GM12892 (cell line): ENCODE results near the gene CTAG1B. TPM values are rescaled to one million over a fixed set of nuclear protein-coding genes. Genes with fewer than 3 reads are reported as not detected.
"Not testable (repeated sequence)": the region's sequence is repeated elsewhere in the genome, so short reads cannot be mapped to it uniquely, and the experiment has no call there.

Source experiments
- DNase-seq: peaks from one replicate; pipeline ENCODE4 v3.0.0; 2011; ENCODE audit not compliant: insufficient read length
- FAIRE-seq: peaks from 2 replicates; lab custom pipeline; 2011; peaks lifted over from hg19 to GRCh38; lab: Jason Lieb, UNC
- POLR2A ChIP-seq: IDR thresholded peaks from 2 replicates; pipeline ENCODE4 v1.6.1; 2011; ENCODE audit warnings: low read depth, low read length, control low read depth
- POLR2AphosphoS5 ChIP-seq: IDR thresholded peaks from 2 replicates; pipeline ENCODE4 v1.6.1; 2011; ENCODE audit warnings: low read depth, low read length, control low read depth
- TAF1 ChIP-seq: IDR thresholded peaks from 2 replicates; pipeline ENCODE4 v1.6.1; 2011; ENCODE audit warnings: low read depth, mild to moderate bottlenecking, control low read depth, low read length, borderline replicate concordance
- polyA plus RNA-seq: library from polyadenylated mRNA; unstranded; fragments of >200 nt; gene quantifications from one replicate; pipeline ENCODE4 v1.2.1, GENCODE V29; 2012; ENCODE audit warnings: missing spikeins, inconsistent platforms; ENCODE audit not compliant: missing spikeins

CTAG1B gene
- not detected for polyA plus RNA-seq

DNA sequence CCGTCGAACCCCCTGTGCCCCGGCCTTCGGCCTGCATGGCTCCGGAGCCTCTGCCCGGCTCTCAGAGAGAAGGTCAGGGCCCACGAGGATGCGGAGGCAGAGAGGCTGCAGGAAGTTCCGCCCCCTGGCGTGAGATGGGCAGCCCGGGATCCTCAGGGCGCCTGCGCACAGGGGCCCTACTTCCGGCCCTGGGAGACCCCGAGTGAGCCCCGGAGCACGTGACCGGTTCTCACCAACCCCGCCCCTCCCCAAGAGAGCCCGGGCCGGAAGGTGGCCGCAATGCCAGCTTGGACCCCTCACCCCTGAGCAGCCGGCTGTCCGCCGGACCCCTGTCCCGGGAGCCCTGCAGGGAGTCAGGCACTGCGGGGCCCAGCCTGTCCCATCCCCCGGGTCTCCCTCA lies at the start of gene CTAG1B:
TSS of gene CTAG1B (minus strand) at position 101 of the 400 bp plus-strand sequence. CDS start at position 37, 64 bp downstream.
- not testable (repeated sequence) for FAIRE-seq, DNase-seq

DNA sequence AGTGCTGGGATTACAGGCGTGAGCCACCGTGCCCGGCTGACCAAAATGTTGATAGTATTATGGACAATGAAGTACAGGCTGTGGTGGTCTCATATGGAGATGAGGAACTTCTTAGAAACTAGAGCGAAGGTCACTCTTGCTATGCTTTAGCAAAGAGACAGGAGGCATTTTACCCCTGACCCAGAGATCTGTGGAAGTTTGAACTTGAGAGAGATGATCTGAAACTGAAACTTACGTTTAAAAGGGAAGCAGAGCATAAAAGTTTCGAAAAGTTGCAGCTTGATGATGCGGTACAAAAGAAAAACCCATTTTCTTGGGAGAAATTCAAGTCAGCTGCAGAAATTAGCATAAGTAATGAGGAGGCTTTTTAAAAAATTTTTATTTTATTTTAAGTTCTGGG lies 42.8 kb upstream of the CTAG1B start:
- FAIRE-seq = no peak
- DNase-seq = no peak
- no peak for TF ChIP-seq POLR2AphosphoS5
- no peak for TF ChIP-seq TAF1
- no peak for TF ChIP-seq POLR2A

GRCh38 chrX:154661170-154661569 lies 42.1 kb upstream of the CTAG1B start:
- FAIRE-seq (peak; percentile 21), DNase-seq (no peak)

DNA sequence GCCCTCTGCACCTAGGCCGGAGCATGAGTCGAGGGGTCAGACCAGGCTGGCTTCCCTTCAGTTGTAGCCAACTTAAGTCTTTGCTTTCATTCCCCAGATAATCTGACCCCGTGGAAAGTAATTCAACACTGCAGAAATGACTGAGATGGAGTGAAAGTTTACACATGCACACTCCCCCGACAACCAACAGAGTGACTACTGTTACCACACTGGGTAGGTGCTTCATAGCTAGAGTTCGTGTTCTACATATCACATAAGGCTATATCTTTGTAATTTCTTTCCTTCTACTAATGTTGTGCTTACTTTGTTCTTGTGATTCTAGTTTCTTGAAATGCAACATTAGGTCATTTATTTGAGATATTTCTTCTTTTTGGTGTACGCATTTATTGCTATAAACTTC lies 41.5 kb upstream of the CTAG1B start:
- TF ChIP-seq POLR2AphosphoS5 (no peak), POLR2A (no peak), TAF1 (no peak)
- DNase-seq (no peak), FAIRE-seq (no peak)

More at GRCh38 chrX:154661170-154661569, 42.1 kb upstream of the CTAG1B start:
- no peak for TF ChIP-seq TAF1
- TF ChIP-seq POLR2A = no peak
- no peak for TF ChIP-seq POLR2AphosphoS5

DNA sequence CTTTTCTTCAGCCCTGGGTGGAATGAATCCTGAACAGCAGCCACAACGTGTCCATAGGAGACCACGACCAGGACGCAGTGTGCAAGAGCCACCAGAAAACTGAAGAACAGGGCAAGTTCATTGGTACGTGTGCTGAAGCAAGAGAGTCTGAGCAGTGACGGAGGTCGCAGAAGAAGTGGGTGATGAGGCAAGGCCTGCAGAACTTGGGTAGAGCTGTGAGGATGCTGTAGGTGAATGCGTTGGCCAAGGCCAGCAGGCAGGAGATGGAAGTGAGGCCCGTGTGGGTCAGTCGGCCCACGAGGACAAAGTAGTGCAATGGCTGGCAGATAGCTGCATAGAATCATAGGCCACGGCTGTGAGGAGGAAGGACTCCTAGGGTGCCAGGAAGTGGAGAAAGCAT lies 39.9 kb upstream of the CTAG1B start:
- TF ChIP-seq POLR2A (no peak), POLR2AphosphoS5 (no peak), TAF1 (no peak)
- FAIRE-seq (no peak), DNase-seq (no peak)

DNA sequence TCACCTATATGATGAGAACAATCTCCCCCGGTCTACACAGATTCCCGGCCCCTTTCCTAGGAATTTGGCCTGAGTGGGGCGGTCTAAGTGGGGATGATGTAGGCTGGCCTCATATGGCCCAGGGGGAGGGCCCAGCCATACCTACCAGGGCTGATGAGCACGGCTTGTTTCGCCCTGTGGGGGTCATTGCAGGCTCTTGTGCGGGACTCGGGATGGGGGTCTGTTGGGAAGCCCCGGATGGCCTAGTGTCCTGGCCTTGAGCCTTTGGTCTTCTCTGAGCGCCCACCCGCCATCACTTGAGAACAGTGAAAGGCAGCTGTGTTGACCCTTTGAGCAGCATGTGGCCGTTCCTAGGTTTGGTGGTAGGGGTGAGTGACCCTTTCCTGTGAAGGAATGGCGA lies 39.1 kb upstream of the CTAG1B start:
- FAIRE-seq (no peak), DNase-seq (no peak)
- TF ChIP-seq POLR2A (no peak), TAF1 (no peak), POLR2AphosphoS5 (no peak)

DNA sequence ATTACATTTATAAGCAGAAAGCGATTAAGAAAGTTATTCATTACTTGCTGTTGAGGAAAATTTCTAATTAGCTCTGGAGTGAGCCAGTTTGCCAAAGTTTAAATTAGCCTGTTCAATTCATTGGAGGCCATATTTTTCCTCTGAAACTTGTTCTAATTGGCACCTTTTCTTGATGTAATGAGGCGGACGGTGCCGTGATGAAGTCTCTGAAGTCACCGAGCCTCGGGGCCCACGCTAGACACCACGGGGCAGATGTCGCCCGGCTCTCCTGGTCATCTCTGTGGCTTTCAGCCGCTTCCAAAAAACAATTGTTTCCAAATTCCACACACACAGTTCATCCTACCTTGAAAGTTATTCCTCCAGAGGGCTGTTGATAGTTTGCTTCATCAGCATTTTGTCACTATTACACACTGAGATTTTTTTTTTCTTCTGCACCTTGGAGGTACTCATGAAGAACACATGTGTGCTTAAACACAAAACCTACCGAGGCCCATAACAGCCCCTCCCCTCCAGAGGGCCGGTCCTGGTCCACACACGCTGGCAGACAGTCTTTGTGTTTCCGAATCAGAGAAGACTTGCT lies 38.2 kb upstream of the CTAG1B start:
- TF ChIP-seq POLR2A (no peak), TAF1 (no peak), POLR2AphosphoS5 (no peak)
- no peak for FAIRE-seq
- no peak for DNase-seq

- FAIRE-seq (no peak), DNase-seq (no peak)
- TF ChIP-seq POLR2AphosphoS5 (no peak), TAF1 (no peak)
Observed at GRCh38 chrX:154655786-154656185, 36.7 kb upstream of the CTAG1B start.

GRCh38 chrX:154655346-154655745 lies 36.3 kb upstream of the CTAG1B start:
- FAIRE-seq (no peak), DNase-seq (no peak)
- no peak for TF ChIP-seq POLR2A
- TF ChIP-seq TAF1 = no peak
- TF ChIP-seq POLR2AphosphoS5 = no peak

GRCh38 chrX:154654925-154655324 lies 35.8 kb upstream of the CTAG1B start:
- FAIRE-seq = no peak
- no peak for TF ChIP-seq POLR2AphosphoS5
- no peak for TF ChIP-seq TAF1
- no peak for TF ChIP-seq POLR2A
- DNase-seq = no peak

GRCh38 chrX:154654372-154654771 lies 35.3 kb upstream of the CTAG1B start:
- DNase-seq (no peak), FAIRE-seq (no peak)

DNA sequence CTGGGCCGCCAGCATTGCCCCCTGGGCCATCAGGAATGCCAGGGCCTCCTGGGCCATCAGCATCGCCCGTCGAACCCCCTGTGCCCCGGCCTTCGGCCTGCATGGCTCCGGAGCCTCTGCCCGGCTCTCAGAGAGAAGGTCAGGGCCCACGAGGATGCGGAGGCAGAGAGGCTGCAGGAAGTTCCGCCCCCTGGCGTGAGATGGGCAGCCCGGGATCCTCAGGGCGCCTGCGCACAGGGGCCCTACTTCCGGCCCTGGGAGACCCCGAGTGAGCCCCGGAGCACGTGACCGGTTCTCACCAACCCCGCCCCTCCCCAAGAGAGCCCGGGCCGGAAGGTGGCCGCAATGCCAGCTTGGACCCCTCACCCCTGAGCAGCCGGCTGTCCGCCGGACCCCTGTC lies 34.3 kb upstream of the CTAG1B start, which contains the start of gene CTAG2:
TSS of gene CTAG2 (minus strand) at position 167 of the 400 bp plus-strand sequence. CDS start at position 103, 64 bp downstream.
- not testable (repeated sequence) for DNase-seq, FAIRE-seq

More at GRCh38 chrX:154654372-154654771, 35.3 kb upstream of the CTAG1B start:
- no peak for TF ChIP-seq POLR2A
- TF ChIP-seq POLR2AphosphoS5 = no peak
- no peak for TF ChIP-seq TAF1

- DNase-seq = no peak
- TF ChIP-seq POLR2AphosphoS5 = no peak
- TF ChIP-seq POLR2A = no peak
- TF ChIP-seq TAF1 = no peak
Observed at GRCh38 chrX:154653048-154653401, 33.9 kb upstream of the CTAG1B start.

More at GRCh38 chrX:154653048-154653401, 33.9 kb upstream of the CTAG1B start:
- no peak for FAIRE-seq
